GM19438 (cell line): Measurements from ENCODE around the gene COL8A1.

Experiments
- ATAC-seq: cut with Tn5 transposase; IDR thresholded peaks from one replicate; pipeline ENCODE4 v1.9.1; 2021; ENCODE audit warnings: low read depth; ENCODE audit not compliant: unreplicated experiment

The COL8A1 gene

DNA sequence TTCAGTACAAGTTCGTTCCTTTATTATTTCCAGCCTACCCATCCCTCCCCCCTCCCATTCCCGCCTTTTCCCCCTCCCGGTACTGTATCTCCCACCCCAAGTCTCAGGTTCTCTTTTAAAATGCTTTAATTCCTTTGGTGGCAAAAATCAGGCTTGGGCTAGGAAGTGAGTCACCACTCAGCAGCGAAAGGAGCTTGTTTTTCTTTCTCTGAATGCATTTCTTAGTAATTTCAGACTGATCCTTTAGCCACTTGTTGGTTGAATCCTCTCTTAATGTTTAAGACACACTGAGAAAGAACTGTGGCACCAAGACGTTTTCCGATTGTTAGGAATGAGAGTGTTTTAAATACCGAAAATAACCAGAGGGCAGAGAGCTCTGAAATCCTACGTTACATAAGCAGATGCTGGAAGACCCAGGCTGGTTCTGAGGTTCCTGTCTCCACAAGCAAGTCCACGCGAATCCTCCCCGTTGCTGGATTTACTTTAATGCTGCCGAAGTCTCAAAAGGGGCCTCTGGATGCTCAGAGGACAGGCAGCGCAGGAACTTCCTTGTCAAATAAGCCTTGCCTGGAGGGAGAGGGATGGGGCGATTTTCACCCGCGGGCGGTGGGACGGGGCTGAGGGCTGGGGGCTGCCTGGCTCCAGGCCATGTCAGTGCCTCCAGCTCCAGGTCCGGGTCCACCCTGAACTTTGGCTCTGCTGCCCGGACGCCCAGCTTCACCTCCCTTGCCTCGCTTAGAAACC is 854 bp upstream of the COL8A1 start:
- ATAC-seq = no peak

DNA sequence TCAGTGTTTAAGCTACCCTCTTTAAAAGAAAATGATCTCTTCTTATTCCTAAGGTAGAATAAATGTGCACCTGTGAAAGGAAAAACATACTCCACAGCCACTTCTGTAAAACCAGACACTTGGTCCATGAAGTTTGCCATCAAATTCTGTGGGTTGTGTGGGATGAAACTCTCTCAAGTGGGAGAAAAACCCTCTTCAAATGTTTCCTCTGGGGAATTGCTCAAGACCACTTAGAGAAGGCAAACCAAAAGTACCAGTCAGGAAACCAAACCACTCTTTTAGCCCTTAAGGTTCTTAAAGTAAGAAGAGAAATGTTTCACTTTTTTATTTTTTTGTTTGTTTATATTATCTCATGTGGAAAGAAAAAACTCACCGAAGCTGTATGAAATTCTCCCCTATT is 1.2 kb downstream of the COL8A1 start:
- no peak for ATAC-seq

DNA sequence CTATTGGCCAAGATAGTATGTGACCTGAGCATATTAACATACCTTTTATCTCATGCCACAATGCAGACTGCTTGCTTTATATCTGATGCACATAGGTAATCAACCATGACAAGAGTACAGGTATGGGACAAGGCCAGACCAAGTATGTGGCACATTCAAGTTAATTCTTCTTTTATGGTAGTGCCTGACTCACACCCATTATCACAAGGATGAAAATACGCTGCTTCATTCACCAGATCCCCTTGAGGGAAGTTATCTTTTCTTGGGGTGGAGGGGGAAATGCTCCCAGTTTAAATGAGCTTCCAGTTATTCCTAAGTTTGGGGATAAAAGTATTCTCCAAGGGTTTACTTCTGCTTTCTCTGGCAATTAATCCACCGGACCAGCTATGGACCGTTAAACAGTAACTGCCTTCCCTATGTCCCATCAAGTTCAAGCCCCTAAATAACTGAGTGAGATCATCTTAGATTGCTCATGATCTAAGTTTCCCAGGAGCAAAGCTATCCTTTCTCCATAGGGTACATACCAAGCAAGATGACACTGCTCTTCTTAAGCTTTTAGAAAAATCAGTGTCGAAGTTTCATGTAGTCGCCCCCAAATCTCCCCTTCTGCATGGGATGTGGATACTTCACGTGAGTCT is 1.9 kb downstream of the COL8A1 start:
- ATAC-seq = no peak

DNA sequence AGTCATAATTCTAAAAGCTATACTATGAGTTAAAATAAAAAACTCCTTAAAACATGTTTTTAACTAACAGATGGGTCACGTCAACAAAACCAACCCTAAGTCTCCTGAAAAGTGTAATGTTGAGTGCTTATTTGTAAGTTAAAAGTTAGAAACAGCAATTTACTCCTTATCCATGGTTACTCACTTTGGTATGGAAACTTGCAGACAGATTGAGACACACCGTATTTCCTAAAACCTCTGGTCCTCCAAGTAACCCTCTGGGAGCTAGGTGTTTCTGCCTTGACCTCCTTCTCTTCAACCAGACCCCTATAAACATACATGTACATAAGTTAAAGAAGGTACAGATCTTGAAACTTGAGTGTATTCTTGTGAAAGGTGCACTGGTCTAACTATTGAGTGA is 3.1 kb downstream of the COL8A1 start:
- ATAC-seq = no peak

DNA sequence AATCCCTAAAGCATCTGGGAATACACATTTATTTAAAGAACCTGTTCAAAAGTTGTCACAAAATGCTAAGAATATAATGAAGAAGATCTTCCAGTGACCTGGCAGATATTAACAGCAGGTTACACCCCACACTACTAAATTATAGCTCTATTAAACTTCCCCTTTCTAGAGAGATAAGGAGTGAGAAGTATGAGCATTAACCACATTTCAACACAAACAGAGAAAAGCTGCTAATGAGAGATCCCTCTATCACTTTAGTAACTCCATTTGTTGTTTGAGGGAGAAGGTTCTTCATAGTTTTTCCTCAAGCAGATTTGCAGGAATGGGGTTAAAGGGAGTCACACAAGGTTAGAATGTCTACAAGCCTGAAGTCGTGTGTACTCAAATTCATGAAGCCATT is 3.6 kb downstream of the COL8A1 start:
- no peak for ATAC-seq

DNA sequence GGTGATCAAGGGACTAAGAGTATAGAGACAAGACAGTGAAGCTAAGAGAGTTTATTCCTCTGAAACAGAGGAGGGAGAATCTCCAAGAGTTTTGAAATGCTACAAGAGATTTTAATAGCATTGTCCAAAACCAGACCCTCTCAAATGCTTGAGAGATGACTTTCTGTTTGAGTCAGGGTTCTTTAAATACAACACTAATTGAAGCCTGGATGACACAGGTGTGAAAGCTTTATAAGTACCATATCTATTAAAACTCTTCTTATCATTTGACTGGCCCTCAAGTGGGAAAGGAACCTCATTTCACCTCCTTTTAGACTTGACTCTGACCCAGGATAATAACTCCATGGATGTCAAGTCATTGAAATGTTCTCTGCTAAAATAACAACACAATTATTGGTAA is 5.6 kb downstream of the COL8A1 start:
- no peak for ATAC-seq

DNA sequence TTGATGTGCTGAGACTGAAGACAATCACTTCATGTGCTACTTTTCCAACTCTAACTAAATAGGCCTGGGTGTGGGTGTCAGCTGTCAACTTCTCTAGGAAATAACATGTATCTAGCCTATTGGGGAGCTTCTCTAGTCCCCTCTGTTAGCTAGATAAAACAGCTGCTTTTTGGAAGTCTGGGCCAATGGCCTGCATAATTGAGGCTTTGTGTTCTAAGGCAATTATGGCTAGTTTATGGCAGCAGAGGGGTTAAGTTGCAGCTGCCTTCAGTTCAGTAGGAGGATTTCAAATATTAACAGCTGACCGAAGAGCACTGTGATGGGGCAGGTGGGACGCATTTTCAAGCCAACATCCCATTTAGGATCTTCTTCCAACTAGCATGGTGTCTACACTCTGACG is 6.4 kb downstream of the COL8A1 start:
- ATAC-seq = no peak

DNA sequence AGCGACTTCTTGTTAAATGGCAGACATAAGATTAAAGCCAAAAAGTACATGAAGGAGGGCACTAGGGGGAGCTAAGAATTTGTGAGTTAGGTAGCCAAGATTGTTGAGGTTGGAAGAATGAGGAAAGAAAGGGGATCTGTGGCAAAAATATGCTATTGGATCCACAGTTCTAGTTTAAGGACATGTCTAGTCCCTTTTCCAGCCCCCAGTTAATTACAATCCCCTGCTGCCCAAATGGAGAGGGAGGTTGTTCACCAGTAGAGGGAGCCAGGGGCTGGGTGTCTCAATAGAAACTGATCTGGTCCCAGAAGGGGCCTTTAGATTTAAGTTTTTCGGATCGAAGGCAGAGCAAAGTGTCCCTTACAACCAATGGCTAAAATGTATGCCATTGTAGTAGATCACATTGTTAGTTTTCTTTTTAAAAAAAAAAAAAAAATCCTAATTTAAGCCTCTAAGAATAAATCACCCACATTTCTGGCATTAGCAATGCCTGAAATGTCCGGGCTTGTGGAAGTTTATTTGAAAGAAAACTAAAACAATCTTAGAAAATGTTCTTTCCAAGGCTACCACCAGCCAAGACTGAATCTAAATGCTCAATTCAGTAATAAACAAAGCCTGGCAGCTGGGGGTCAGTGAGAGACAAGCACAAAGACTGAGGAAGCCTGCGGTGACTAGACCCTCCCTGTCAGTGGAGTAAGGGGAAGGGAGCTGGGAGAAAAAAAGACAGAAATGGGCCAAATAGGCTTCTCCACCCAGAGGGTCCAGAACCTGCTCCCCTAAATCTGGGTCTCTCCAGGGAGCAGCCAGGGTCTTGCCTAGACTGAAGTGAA is 7.1 kb downstream of the COL8A1 start:
- no peak for ATAC-seq

DNA sequence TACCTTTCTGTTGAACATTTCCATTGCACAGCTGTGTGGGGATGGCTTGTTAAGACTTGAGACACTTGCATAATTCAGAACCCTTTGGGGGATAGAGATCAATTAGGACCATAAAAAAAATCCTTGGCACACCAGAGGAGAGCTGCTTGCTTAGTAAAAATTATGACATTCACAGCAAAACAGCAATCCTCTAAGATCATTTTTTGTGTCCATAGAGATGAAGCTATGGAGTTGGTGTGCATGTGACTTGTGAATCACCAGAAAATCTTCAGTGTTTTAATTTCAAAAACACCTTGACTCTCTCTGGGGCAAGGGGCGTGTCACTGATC is 7.7 kb downstream of the COL8A1 start:
- no peak for ATAC-seq

DNA sequence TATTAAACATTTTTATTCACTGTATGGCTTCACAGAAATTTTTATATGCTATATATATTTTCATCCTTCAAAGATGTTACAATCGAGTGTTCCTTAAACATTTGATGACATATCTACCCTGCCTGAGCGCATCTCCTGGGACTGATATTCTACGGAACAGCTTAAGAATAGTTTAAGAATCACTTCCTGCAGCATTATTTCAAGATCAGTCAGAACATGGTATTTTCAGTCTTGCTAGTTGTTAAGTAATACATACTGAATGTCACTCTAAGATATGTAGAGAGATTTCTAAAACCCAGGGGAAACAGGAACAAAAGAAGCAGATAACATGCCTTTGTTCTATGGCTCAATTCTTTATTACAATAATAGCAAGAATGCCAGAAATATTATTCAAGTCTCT is 8.7 kb downstream of the COL8A1 start:
- ATAC-seq = no peak

DNA sequence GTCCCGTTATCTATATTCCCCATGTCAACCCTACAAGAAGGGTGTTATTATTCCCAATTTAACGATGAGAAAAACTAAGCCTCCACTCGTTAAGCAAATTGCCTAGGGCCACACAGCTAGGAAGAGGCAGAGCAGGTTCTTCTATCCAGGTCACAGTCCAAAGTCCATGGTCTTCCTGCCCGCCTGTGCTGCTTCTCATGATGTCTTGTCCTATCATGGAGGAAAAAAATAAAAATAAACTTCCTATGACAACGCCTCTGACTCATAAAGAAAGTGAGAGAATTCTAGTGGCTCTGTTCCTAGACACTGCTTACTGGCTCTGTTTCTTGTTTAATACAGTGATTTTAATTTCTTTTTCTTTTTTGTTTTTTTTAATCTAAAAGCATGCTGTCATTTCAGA is 9.7 kb downstream of the COL8A1 start:
- peak; percentile 58 for ATAC-seq

DNA sequence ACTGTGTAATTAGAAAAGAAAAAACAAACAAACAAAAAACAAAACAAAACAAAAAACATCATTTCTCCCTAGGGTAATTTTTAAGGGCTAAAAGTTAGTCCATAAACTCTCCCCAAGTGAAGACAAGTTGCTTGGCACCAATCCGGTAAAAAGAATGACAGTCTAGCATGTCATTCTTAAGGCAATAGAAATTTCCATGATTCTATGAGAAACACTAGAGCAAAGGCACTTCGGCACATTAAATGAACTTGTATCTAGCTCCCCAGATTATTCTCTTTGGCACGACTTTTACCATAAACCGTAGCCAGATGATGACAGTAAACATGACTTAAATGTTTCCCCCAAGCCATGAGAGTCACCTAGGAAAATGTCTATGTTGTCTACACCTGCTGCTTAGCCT is 10.1 kb downstream of the COL8A1 start:
- no peak for ATAC-seq

DNA sequence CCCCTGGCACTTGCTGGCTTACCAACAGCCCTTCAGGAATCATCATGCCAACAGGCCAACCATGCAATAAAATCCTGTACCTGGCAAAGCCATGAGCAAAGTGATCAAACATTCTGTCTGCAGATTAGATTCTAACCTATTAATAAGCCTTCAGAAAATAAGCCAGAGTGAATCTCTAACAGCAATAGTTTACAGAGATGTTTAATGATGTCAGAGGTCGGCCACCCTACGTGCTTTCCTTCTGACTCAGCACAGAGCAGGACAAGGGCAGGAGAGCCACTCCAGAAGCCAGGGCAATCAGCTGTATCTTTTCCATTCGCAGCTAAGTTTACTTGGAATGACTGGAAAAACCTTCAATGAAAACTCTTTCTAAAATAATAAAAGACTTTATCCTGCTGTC is 13.1 kb downstream of the COL8A1 start:
- no peak for ATAC-seq

DNA sequence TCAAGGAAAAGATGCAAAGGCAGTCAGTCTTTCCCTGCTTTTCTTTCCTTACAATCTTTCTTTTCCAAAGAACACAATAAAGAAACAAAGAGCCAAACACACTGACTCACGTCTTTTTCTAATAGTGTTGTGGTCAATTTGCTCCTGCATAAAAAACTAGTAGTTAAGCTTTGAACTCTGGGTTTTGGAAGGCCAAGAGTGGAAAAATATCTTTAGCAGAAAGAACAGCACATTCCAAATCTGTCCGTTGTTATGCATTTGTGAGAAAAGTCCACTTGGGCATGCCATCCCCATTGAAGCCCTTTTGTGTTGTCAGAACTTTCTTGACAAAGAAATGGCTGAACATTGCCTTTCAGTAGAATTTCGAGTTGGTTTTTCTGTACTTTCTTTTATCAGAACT is 18.2 kb downstream of the COL8A1 start:
- no peak for ATAC-seq

DNA sequence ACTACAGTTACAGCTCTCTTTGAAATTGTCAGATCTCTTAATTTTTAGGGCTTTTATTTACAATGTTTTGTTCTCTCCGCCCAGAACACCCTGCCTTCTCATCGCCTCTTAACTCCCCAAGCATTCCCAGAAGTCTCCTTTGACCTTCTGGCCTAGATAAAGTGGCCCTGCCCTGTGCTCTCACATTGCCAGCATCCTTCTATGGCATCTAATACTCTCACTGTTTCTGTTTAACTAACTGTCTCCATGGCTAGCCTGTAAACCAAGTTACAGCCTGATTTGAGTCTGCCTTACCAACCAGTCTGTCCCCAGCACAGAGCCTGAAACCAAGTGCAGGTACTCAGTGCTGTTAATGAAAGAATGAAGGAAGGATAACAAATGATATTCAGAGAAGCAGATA is 19.9 kb downstream of the COL8A1 start:
- no peak for ATAC-seq

DNA sequence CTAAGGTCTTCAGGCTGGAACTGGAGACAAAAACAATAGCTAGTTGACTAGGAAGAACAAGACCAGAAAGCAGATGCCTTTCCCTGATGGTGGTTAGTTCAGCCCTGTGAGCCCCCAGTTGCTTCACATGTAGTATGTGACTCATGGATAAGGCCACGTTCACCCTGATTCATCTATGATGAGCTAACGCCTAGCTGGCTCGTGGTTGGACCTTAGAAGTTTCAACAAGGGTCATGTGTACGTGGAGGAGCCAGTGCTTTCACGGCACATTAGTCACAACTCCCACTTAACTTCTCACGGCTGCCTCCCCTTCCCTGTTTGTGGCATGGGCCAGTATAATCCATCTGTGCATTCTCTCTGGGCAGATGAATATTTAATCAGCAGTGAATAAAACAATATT is 20.6 kb downstream of the COL8A1 start:
- ATAC-seq = no peak

DNA sequence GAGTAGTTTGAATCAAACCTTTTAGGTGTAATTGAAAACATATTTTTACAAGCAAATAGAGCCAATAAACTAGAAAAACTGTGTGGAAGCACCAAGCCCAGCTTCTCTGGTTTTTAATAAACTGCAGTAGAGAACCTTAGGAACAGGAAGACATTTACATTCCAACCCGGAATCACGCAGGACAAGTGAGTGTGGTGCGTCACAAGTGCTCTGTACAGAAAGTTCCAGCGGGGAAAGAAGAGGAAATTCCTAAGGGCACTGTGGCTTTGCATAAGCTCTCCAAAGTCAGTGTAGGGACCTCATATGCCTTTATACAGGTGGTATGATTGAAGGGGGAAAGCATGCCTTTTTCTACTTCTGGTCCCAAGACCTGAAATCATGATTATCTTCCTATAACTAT is 21.6 kb downstream of the COL8A1 start:
- ATAC-seq = no peak

DNA sequence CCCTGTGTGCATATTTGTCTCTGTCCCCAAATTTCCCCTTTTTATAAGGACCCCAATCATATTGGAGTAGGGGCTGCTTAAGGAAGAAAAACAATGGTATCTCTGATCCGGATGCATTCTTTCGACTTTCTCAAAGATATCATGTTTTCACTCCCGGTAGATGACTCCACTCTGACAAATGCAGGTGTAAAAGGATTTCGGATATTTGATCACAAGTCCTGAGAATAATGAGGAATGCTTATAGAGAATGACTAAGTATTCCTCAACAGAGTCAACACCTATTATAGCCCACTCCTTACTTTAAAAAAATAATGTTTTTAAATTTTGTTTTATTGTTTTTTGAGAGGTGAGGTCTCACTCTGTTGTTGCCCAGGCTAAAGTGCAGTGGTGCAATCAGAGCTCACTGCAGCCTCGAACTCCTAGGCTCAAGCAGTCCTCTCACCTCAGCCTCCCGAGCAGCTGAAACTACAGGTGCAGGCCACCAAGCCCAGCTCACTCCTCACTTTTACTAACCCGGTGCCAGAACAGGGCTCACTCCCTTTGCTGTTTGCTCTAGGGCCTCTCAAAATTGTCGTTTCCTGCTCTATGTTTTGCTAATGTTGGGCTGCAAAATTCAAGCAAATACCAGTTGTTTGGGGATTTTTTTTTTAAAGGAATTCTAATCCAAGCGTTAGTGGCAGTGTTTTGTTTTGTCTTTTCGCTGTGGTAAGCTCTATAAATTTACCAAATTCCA is 24.6 kb downstream of the COL8A1 start:
- no peak for ATAC-seq

DNA sequence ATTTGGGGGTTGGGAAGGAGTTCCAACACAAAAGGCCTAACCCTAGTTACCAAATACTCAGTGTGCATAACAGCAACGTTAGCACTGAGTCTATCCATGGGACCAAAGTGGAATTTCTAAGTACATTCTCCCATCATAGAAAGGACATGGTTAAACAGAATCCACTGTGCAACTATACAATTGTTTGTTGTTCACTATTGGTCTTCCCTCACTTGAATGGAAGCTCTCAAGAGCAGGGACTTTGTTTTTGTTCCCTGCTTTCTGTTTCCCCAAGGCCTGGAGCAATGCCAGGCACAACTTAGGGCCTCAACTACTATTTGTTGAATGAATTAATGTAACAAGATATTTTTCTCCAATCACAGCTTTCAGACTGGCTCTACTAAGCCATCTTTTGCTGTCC is 25.6 kb downstream of the COL8A1 start:
- no peak for ATAC-seq

DNA sequence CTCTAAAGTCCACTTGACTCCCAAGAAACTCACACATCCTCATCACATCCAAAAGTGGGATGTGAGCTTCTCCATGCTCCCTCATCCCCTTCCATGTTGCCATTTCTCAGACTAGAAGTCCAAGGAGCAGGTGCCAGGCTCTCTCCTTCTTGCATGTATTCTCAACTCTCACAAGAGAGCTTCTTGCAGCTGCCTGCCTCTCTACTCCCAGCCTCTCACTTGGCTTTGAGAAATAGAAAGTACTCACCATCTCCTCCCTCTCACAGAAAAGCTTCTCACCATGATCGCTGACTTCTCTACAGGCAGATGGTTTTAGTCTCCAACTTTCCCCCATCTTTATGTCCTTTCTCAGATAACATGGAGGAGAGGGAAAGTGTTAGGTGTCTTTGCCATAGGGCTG is 26.6 kb downstream of the COL8A1 start:
- ATAC-seq = no peak

DNA sequence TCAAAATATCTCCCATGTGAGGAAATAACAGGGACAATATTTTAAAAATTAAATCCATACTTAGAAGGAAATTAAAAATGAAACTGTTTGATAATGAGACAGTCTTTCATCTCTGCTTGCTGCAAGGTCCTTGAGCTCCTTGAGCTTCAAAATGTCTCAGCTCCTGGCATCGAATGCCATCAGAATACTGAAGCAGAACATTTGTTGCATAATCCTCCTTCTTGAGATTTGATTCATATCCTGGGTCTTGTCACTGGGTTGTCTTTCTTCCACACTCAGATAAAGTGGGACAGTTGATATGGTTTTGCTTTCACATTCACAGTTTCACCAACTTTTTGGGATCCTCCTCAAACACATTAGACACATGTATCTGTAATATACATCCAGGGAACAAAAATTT is 27.8 kb downstream of the COL8A1 start:
- no peak for ATAC-seq
